Activated CD4-positive, alpha-beta T cell treated with anti-CD3 and anti-CD28 coated beads, Interleukin-2, amount 10 ng/mL, durations not matched to agents 7 days and 5 days (primary cell): Measurements from ENCODE around the gene PPDPF. TPM values are rescaled to one million over a fixed set of nuclear protein-coding genes. Genes with fewer than 3 reads are reported as not detected.

Experiments used
- CTCF ChIA-PET: fragments of 350-600 bp; sonication (Branson Sonifier 250); formaldehyde crosslinking; loops from one replicate; lab custom pipeline; 2021; ENCODE audit warnings: antibody characterized with exemption; lab: Charles Lee
- POLR2A ChIA-PET: fragments of 350-600 bp; sonication (Branson Sonifier 250); formaldehyde crosslinking; loops from one replicate; lab custom pipeline; 2021; ENCODE audit warnings: antibody characterized with exemption; lab: Charles Lee
- DNase-seq: peaks from one replicate; pipeline ENCODE4 v3.0.0-alpha.2; 2020
- H3K27ac Mint-ChIP-seq: one replicate; pipeline ENCODE4 v1.8.0; 2021; ENCODE audit warnings: mild to moderate bottlenecking, moderate library complexity, mixed read lengths
- H3K27me3 Mint-ChIP-seq: one replicate; pipeline ENCODE4 v1.8.0; 2021; ENCODE audit warnings: mixed read lengths
- H3K36me3 Mint-ChIP-seq: one replicate; pipeline ENCODE4 v1.8.0; 2021; ENCODE audit warnings: low read depth, mixed read lengths
- H3K4me1 Mint-ChIP-seq: one replicate; pipeline ENCODE4 v1.8.0; 2021; ENCODE audit warnings: mixed read lengths
- H3K4me3 Mint-ChIP-seq: one replicate; pipeline ENCODE4 v1.8.0; 2021; ENCODE audit warnings: mild to moderate bottlenecking, moderate library complexity, mixed read lengths
- H3K9me3 Mint-ChIP-seq: one replicate; pipeline ENCODE4 v1.8.0; 2021; ENCODE audit warnings: mixed read lengths
- total RNA-seq, 2 experiments: library from RNA; stranded (reverse); gene quantifications; one replicate each; pipeline ENCODE4 v1.2.3, GENCODE V29; 2021

Gene PPDPF, protein sequence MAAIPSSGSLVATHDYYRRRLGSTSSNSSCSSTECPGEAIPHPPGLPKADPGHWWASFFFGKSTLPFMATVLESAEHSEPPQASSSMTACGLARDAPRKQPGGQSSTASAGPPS
- 100 to 1,000 TPM; 167 to 193 TPM for total RNA-seq

DNA sequence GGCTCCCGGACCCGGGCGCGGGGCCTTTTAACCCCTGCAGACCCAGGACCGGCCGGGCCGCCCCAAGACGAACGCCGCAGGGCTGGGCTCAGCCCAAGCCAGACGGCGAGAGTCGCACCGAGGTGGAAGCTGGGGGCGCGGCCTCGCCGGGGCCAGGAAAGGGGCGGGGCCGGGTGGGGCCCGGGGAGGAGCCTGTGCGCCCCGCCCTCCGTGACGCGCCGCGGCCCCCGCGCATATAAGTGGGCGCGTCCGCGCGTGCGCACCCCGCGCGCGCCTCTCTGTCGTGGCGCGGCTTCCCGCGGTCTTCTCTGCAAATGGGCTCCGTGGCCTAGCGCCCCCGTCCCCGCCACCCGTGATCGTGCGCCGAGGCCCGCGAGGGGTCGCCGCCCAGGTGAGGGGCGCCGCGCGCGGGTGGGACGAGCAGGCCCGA lies at the start of gene PPDPF:
TSS of gene PPDPF (plus strand) at position 262 of the 430 bp plus-strand sequence. CDS start 544 bp downstream, outside the sequence.
- Mint-ChIP-seq H3K27me3 (peaks cover 3% of the 10 kb centered on the region), H3K4me1 (peaks cover 12% of the 10 kb centered on the region), H3K36me3 (peaks cover 23% of the 10 kb centered on the region), H3K9me3 (peaks cover 10% of the 10 kb centered on the region), H3K27ac (peak within 1 kb of the TSS; percentile 90), H3K4me3 (peak within 1 kb of the TSS; percentile 73)
- peak; percentile 84 for DNase-seq
- POLR2A ChIA-PET, result interaction anchor here (0.7 kb wide), 1 partner anchor 308 kb away, joined by 3 read pairs; no protein-coding TSS in a partner anchor
- CTCF ChIA-PET, result interaction anchor here (0.6 to 2.3 kb wide), 7 partner anchors 14 to 537 kb away, joined by 3 to 21 read pairs (median 4); partner anchors contain the start of gene PTK6

DNA sequence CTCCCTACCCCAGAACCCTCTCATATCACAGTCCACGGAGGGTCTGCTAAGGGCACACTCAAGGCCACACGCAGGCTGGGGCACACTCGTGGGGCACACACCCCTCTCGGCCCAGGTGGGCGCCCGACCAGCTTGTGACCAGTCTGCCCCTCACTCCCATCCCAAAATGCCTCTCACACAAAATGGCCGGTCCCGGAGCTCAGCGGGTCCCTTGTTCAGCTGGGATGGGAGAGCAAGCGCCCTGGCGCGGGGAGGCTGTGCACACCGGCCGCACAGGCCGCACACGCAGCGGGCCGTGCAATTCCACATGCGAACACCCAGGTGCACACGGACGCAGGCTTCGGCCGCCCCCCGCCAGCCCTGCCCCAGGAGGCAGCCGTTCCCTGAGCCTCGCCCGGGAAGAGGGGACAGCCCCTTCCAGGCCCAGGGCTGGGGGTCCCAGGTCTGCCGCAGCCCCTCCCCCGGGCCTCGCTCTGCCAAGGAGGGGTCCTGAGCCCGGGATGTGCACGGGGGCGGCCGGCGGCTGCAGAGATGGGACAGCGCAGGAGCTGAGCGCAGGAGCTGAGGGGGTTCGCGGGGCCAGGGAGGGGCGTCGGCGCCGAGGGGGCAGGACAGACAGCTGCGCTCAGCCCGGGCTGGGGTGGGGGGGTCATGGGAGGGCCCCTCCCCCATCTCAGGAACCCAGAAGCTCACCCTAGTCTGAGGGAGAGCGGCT lies 49.4 kb upstream of the PPDPF start:
- no peak for DNase-seq
- CTCF ChIA-PET, result no interaction called here
- no peak overlapping the region for H3K27ac Mint-ChIP-seq
- H3K4me1 Mint-ChIP-seq, result no peaks in the 10 kb centered on the region
- H3K27me3 Mint-ChIP-seq, result peaks cover 19% of the 10 kb centered on the region
- no peak overlapping the region for H3K4me3 Mint-ChIP-seq
- H3K9me3 Mint-ChIP-seq, result no peaks in the 10 kb centered on the region
- no peaks in the 10 kb centered on the region for H3K36me3 Mint-ChIP-seq
- POLR2A ChIA-PET, result no interaction called here

DNA sequence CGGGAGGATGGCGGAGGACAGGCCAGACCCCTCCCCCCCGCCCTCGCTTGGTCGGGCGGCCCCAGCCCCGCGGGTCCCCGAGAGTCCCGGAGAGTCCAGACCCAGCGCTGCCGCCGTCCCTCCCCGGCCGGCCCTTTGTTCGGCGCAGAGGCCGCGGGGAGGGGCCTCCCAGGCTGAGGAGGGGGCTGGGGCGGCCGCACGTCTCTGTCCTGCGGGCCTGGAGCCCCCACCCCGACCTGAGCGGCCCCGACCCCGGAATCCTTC lies 48.9 kb upstream of the PPDPF start:
- no peak overlapping the region for H3K27ac Mint-ChIP-seq

DNA sequence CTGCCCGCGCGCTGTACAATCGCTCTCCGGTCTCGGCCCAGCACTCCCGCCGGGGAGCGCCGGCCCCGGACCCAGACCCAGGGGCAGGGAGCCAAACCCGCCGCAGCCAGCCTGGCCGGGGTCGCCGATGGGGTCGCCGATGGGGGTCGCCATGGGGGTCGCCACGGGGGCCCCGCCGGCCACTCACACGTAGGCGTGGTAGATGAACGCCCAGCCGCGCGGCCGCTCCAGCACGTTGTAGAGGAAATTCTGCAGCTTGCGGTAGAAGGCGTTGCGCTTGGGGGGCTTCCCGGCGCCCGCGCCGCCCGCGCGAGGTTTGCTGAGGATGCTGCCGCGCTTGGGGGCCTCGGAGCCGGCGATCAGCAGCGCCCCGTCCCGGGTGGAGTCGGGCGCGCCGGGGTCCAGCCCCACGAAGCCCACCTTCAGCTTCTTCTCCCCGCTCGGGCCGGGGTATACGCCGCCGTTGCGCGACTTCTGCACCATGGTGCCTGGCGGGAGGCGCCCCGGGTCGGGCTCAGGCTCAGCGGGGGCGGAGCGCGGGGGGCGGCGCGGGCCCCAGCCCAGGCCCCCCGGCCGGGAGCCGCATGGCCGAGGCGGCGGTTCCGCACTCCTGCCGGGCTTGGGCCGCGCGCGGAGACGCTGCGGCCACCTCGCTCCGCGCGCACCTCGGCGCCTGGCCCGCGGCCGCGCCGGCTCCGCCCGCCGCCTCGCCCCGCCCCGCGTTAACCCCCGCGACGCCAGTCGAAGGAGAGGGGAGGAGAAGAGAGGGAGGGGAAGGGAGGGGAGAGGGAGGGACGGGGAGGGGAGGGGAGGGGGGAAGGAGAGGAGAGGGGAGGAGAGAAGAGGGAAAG lies 48.4 kb upstream of the PPDPF start, which contains the start of gene KCNQ2:
TSS of gene KCNQ2 (minus strand) at position 675 of the 851 bp plus-strand sequence. CDS start at position 483, 192 bp downstream.
- POLR2A ChIA-PET, result no interaction called here
- Mint-ChIP-seq H3K4me3 (no peak within 1 kb of the TSS), H3K4me1 (no peaks in the 10 kb centered on the region), H3K36me3 (no peaks in the 10 kb centered on the region), H3K27me3 (peaks cover 22% of the 10 kb centered on the region), H3K27ac (no peak within 1 kb of the TSS), H3K9me3 (no peaks in the 10 kb centered on the region)
- DNase-seq, result no peak
- CTCF ChIA-PET, result no interaction called here

More for the DNA sequence above, 48.9 kb upstream of the PPDPF start:
- no peaks in the 10 kb centered on the region for H3K36me3 Mint-ChIP-seq
- ChIA-PET POLR2A (no interaction called here), CTCF (no interaction called here)
- DNase-seq, result no peak
- no peak overlapping the region for H3K4me3 Mint-ChIP-seq
- H3K9me3 Mint-ChIP-seq, result no peaks in the 10 kb centered on the region
- H3K27me3 Mint-ChIP-seq, result peaks cover 19% of the 10 kb centered on the region
- no peaks in the 10 kb centered on the region for H3K4me1 Mint-ChIP-seq

DNA sequence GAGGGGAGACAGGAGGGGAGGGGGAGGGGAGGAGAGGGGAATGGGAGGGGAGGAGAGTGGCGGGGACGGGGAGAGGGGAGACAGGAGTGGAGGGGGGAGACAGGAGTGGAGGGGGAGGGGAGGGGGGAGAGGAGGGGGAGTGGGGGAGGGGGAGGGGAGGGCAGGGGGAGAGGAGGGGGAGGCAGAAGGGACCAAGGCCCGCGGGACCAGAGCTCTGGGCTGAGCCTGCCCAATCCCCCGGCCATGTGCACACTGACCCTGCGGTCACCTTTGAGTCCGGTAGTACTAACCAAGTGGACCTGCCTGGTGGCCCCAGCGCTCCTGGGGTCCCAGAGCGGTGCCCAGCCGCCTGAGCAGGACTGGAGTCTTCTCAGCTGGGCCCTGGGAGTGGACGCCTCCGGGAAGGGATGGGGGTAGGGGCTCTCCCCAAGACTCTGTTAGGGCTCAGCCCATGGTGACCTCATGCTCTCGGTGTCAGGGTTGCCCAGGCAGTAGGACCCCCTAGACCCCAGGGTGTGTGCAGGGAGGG lies 47.6 kb upstream of the PPDPF start:
- no peak for DNase-seq
- no peaks in the 10 kb centered on the region for H3K9me3 Mint-ChIP-seq
- no peaks in the 10 kb centered on the region for H3K36me3 Mint-ChIP-seq
- no peak overlapping the region for H3K4me3 Mint-ChIP-seq
- POLR2A ChIA-PET, result no interaction called here
- no peak overlapping the region for H3K27ac Mint-ChIP-seq
- CTCF ChIA-PET, result no interaction called here
- H3K27me3 Mint-ChIP-seq, result peaks cover 22% of the 10 kb centered on the region
- no peaks in the 10 kb centered on the region for H3K4me1 Mint-ChIP-seq

DNA sequence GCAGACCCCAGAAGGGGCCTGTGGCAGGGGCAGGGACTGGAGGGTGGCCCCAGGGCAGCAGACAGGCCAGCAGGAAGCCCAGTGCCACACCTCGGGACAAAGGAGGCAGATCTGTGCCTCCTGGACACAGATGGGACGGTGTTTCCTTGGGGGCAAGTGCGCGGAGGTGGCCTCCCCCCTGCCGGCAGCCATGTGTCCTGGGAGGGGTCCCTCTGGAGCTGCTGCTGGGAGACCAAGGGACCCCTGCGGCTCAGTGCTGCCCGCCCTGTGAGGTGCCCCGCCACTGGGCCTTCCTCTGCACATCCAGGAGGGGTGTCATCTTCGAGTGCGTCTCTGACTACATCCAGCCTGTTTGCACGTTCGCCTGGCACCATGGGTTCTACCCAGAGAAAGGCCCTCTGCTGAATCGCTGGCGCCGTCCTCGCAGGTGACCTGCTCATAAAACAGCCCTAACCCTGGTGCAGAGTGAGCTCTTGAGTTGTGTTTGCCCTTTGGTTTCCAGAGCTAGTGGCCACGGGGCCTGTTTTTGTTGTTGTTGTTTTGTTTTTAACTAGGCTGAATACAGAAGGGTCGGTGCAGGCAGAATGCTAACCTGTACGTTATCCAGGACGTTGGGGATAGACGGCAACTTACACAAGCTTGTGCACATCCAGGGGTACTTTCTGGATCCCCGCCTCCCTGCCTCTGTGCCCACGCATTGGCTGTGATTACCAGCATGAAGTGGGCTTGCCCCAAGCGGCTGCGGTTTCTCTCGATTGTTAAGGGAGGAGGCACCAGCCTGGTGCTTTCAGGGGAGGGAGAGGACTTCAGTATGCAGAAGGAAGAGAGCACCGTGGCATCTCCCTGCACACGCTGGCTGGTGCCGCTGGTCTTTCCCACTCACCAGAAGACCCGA lies 46.8 kb upstream of the PPDPF start:
- H3K36me3 Mint-ChIP-seq, result no peaks in the 10 kb centered on the region
- H3K27me3 Mint-ChIP-seq, result peaks cover 22% of the 10 kb centered on the region
- ChIA-PET CTCF (interaction anchor here (1.4 kb wide), 1 partner anchor 9 kb away, joined by 3 read pairs; no protein-coding TSS in a partner anchor), POLR2A (no interaction called here)
- no peak overlapping the region for H3K27ac Mint-ChIP-seq
- no peaks in the 10 kb centered on the region for H3K9me3 Mint-ChIP-seq
- no peaks in the 10 kb centered on the region for H3K4me1 Mint-ChIP-seq
- no peak for DNase-seq
- no peak overlapping the region for H3K4me3 Mint-ChIP-seq

DNA sequence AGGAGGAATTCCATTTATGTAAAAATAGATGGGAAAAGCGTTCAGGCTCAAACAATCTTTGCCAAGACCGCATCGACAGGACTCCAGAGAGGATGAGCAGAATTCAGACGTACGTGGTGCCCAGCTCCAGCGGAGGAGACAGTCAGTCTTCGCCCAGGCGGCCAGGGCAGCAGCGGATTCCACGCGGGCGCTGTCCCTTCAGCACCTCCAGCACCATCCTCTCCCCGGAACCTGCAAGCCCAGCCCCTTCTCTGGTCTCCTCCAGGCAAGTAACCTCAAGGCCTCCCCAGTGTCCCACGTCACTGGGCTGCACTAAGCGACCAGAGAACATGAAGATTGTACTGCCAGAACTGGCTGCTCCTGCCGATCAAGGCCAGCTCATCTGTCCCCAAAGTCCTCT lies 45.4 kb upstream of the PPDPF start:
- H3K4me3 Mint-ChIP-seq, result no peak overlapping the region
- H3K27ac Mint-ChIP-seq, result no peak overlapping the region
- CTCF ChIA-PET, result interaction anchor here (1.4 kb wide), 1 partner anchor 10 kb away, joined by 3 read pairs; no protein-coding TSS in a partner anchor
- POLR2A ChIA-PET, result no interaction called here
- peak; percentile 20 for DNase-seq
- H3K36me3 Mint-ChIP-seq, result no peaks in the 10 kb centered on the region
- H3K27me3 Mint-ChIP-seq, result peaks cover 22% of the 10 kb centered on the region
- no peaks in the 10 kb centered on the region for H3K9me3 Mint-ChIP-seq
- no peaks in the 10 kb centered on the region for H3K4me1 Mint-ChIP-seq

DNA sequence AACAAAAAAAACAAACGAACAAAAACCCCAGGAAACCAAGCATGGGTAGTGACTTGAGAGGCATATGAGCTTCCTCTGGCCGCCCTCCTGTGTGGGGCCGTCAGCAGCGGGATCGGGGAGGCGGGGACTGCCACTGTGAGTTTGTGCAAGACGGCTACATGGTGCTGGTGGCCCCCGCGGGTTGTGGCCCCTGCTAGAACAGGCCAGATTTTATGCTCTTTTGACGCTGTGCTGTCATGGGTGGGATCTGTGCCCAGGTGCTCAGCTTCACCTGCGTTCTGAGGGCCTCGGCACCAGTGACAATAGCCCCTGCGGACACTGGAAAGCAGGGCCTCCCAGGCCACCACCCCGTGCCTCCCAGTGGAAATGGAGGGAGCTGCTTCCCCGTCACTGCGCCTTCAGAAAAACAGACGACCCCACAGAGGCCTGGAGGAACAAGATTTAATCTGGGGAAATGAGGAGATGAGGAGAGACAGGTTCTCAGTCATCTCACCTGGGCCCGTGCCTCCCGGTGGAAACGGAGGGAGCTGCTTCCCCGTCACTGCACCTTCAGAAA lies 43.4 kb upstream of the PPDPF start:
- no peak for DNase-seq
- Mint-ChIP-seq H3K4me1 (no peaks in the 10 kb centered on the region), H3K36me3 (no peaks in the 10 kb centered on the region), H3K4me3 (no peak overlapping the region), H3K9me3 (no peaks in the 10 kb centered on the region), H3K27ac (no peak overlapping the region), H3K27me3 (peaks cover 21% of the 10 kb centered on the region)
- POLR2A ChIA-PET, result interaction anchor here (0.6 kb wide), 1 partner anchor 31 kb away, joined by 13 read pairs; no protein-coding TSS in a partner anchor
- CTCF ChIA-PET, result interaction anchor here (1.4 kb wide), 1 partner anchor 19 kb away, joined by 5 read pairs; no protein-coding TSS in a partner anchor

DNA sequence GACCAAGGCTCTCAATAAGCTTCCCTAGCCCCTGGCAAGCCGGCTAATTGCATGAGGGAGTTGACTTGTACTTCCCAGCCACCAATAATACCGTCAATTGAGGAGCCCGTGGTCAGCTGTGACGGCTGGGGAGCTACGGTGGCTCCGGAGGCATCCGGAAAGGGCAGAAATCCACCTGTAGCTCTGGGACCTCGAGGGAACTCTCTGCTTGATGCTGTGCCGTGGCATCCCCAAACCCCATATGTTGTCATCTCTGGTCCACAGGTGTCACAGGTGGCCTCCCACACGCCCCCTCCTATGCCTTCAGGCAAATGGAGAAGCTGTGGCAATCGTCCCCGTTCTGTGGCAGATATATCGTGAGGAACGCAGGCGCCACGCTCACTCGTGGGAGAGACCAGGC lies 42.6 kb upstream of the PPDPF start:
- peaks cover 24% of the 10 kb centered on the region for H3K27me3 Mint-ChIP-seq
- no peak for DNase-seq
- CTCF ChIA-PET, result interaction anchor here (1.4 kb wide), 1 partner anchor 18 kb away, joined by 5 read pairs; no protein-coding TSS in a partner anchor
- no peak overlapping the region for H3K27ac Mint-ChIP-seq
- no peak overlapping the region for H3K4me3 Mint-ChIP-seq
- H3K4me1 Mint-ChIP-seq, result no peaks in the 10 kb centered on the region
- H3K36me3 Mint-ChIP-seq, result no peaks in the 10 kb centered on the region
- no peaks in the 10 kb centered on the region for H3K9me3 Mint-ChIP-seq
- POLR2A ChIA-PET, result no interaction called here

DNA sequence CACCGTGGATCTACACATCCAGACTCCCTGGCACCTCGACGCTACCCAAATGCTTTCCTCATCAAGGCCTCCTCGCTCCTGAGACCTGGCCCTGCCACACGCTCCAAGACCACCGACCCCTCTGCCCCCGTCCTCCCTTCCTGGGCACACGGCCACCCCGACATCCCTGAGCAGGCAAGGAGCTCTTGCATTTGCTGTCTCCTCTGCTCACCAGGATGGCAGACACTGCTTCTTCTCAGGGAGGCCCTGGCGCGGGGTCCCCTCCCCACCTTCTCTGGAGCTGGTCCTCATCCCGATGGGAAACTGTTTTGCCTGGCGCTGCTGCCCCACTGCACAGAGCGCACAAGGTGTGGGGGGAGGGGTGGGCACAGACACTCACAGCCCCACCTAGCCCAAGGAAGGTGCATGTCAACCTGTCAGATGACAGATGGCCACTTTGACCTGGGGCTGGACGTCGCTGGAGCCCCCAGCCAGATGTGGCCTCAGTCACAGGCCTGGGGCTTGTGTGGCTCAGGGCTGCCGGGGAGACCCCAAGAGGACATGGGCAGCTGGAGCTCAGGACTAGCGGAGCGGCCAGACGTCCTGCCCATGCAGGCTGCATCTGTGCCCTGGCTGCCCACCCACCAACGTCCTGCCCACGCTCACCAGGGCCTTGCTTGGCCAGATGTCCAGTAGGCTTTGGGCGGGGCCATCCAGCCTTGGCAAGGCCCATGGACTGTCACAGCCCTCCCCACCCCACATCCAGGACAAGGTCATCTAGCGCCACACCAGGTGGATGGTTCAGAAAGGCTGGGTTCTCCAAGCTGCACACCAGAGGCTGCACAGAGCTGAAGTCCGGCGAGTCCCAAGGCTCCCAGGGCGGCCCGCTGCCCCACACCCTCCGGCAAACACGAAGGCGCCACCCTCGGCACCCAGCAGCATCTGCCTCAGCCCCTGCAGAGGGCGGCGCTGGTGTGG lies 41.9 kb upstream of the PPDPF start:
- no peaks in the 10 kb centered on the region for H3K36me3 Mint-ChIP-seq
- no peak overlapping the region for H3K27ac Mint-ChIP-seq
- H3K9me3 Mint-ChIP-seq, result no peaks in the 10 kb centered on the region
- no peaks in the 10 kb centered on the region for H3K4me1 Mint-ChIP-seq
- ChIA-PET POLR2A (no interaction called here), CTCF (interaction anchor here (1.4 kb wide), 1 partner anchor 17 kb away, joined by 5 read pairs; no protein-coding TSS in a partner anchor)
- H3K27me3 Mint-ChIP-seq, result peaks cover 25% of the 10 kb centered on the region
- H3K4me3 Mint-ChIP-seq, result no peak overlapping the region
- DNase-seq, result no peak
